GM19238 (cell line): ENCODE results near the gene SELENOS.
"Not testable (repeated sequence)": the region's sequence is repeated elsewhere in the genome, so short reads cannot be mapped to it uniquely, and the experiment has no call there.

Experiments
- DNase-seq: peaks from one replicate; pipeline ENCODE4 v3.0.0; 2011; ENCODE audit warnings: low spot score; ENCODE audit not compliant: insufficient read length

Gene SELENOS

GRCh38 chr15:101309436-101310160 is 32.3 kb upstream of the SELENOS start:
- DNase-seq, result no peak

GRCh38 chr15:101308604-101309435 is 31.5 kb upstream of the SELENOS start:
- no peak for DNase-seq

- no peak for DNase-seq
Measured at GRCh38 chr15:101307897-101308603, 30.8 kb upstream of the SELENOS start.

GRCh38 chr15:101307048-101307896 is 30.0 kb upstream of the SELENOS start:
- DNase-seq, result no peak

GRCh38 chr15:101306341-101307047 is 29.2 kb upstream of the SELENOS start:
- DNase-seq, result no peak

GRCh38 chr15:101305820-101306255 is 28.6 kb upstream of the SELENOS start:
- no peak for DNase-seq

- DNase-seq, result no peak
Measured at GRCh38 chr15:101303408-101303807, 26.1 kb upstream of the SELENOS start.

- DNase-seq, result no peak
Measured at GRCh38 chr15:101296418-101297405, 19.4 kb upstream of the SELENOS start.

- no peak for DNase-seq
Measured at GRCh38 chr15:101295607-101296161, 18.4 kb upstream of the SELENOS start.

GRCh38 chr15:101294731-101295606 is 17.7 kb upstream of the SELENOS start, which contains the start of gene SNRPA1:
Gene SNRPA1, minus strand, starts transcription at chr15:101295248. Its CDS starts 70 bp downstream, at chr15:101295178.
- DNase-seq, result peak; percentile 88

- DNase-seq, result no peak
Measured at GRCh38 chr15:101293122-101293521, 15.8 kb upstream of the SELENOS start.

- no peak for DNase-seq
Measured at GRCh38 chr15:101288905-101289513, 11.7 kb upstream of the SELENOS start.

- not testable (repeated sequence) for DNase-seq
Measured at GRCh38 chr15:101287342-101287741, 10.1 kb upstream of the SELENOS start.

GRCh38 chr15:101286471-101287114 is 9.3 kb upstream of the SELENOS start:
- DNase-seq, result no peak

- no peak for DNase-seq
Measured at GRCh38 chr15:101283931-101284330, 6.6 kb upstream of the SELENOS start.

GRCh38 chr15:101280007-101280406 is 2.7 kb upstream of the SELENOS start:
- DNase-seq, result no peak
